Dermis lymphatic vessel endothelial cell (primary cell): ENCODE measurements around the gene NKRF. TPM values are rescaled to one million over a fixed set of nuclear protein-coding genes. Genes with fewer than 3 reads are reported as not detected.

Experiments
- total RNA-seq: library from RNA; depleted of rRNA; stranded (reverse); fragments of >200 nt; gene quantifications from 2 replicates; pipeline ENCODE4 v1.2.1, GENCODE V29; 2014

Gene NKRF
- 3.1 and 5.5 TPM in 2 replicates for total RNA-seq

GRCh38 chrX:119606280-119607017 lies at the start of gene NKRF:
TSS of gene NKRF (minus strand) at chrX:119606424.

GRCh38 chrX:119574394-119575266 lies 31.6 kb downstream of the NKRF start, which contains the start of gene UBE2A:
TSS of gene UBE2A (plus strand) at chrX:119574563. CDS start at chrX:119574712, 149 bp downstream.

DNA sequence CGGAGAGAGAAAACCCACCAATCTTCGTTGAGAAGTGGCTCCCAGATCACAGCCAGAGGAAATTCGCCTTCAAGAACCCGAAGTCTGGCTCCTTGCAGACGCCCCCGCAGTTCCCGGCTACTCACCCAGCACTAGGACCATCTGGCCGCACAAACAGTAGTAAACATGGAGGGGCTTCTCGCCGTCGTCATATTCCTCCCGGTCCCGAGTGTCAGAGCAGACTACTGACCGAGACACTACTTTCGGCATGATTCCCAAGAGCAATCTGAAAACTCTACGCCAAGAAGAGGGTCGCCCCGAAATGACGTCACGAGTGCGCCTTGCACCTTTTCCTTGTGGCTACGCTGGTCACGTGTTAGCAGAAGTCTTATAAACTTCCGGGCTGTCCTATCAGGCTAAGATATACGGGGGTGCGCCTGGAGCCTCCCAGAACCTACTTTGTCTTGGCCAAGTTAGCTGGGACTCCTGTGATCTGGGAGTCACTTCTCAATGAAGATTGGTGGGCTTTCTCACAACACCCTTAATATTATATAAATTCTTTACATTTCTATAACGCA lies 41.0 kb downstream of the NKRF start, which contains the start of gene STEEP1:
TSS of gene STEEP1 (minus strand) at position 303 of the 557 bp plus-strand sequence. CDS start at position 249, 54 bp downstream.

Other genes with a start within 250 kb of the NKRF start
- gene SLC25A43, start 207.1 kb downstream of the NKRF start, total RNA-seq = 11.6 and 14.1 TPM in 2 replicates
- 179 and 211 TPM in 2 replicates for gene SLC25A5, start 138.0 kb downstream of the NKRF start, total RNA-seq
- gene STEEP1, start 41.0 kb downstream of the NKRF start, total RNA-seq = 33.9 and 43.5 TPM in 2 replicates
- 20.7 and 21.7 TPM in 2 replicates for gene UBE2A, start 31.9 kb downstream of the NKRF start, total RNA-seq
- gene SEPTIN6, start 86.7 kb upstream of the NKRF start, total RNA-seq = 26.2 and 52.4 TPM in 2 replicates
- not detected in 2 replicates for gene SOWAHD, start 152.2 kb upstream of the NKRF start, total RNA-seq
- 2,796 and 2,994 TPM in 2 replicates for gene RPL39, start 185.2 kb upstream of the NKRF start, total RNA-seq
- 2.0 and 2.4 TPM in 2 replicates for gene UPF3B, start 246.5 kb upstream of the NKRF start, total RNA-seq